Loucy (cell line): ENCODE data around the gene CCDC88C.

Experiments
- H2AFZ ChIP-seq: fragments of 200-600 bp; sonication (generic); 2 replicates; pipeline ENCODE4 v1.6.0; 2016; ENCODE audit warnings: antibody characterized with exemption, mild to moderate bottlenecking, low read length, moderate library complexity
- H3F3A ChIP-seq: fragments of 200-600 bp; 2 replicates; pipeline ENCODE4 v1.6.0; 2016; ENCODE audit warnings: antibody characterized with exemption, low read depth, mild to moderate bottlenecking
- H3K27me3 ChIP-seq: fragments of 200-600 bp; sonication (generic); 2 replicates; pipeline ENCODE4 v1.6.1; 2014; ENCODE audit warnings: low read length, mild to moderate bottlenecking; ENCODE audit not compliant: insufficient read depth, poor library complexity, severe bottlenecking
- H3K36me3 ChIP-seq: fragments of 200-600 bp; sonication (generic); 2 replicates; pipeline ENCODE4 v1.6.1; 2016; ENCODE audit warnings: low read length; ENCODE audit not compliant: insufficient read depth
- H3K4me1 ChIP-seq: fragments of 200-600 bp; sonication (generic); 2 replicates; pipeline ENCODE4 v1.5.1; 2014; ENCODE audit warnings: low read length, mild to moderate bottlenecking; ENCODE audit not compliant: insufficient read depth, poor library complexity, severe bottlenecking
- H3K4me2 ChIP-seq: fragments of 200-600 bp; sonication (generic); 2 replicates; pipeline ENCODE4 v1.6.0; 2014; ENCODE audit warnings: antibody characterized with exemption, low read length, low read depth, mild to moderate bottlenecking; ENCODE audit not compliant: poor library complexity, severe bottlenecking
- H3K4me3 ChIP-seq: fragments of 200-600 bp; sonication (generic); 2 replicates; pipeline ENCODE4 v1.5.1; 2014; ENCODE audit warnings: low read length, mild to moderate bottlenecking, mixed read lengths; ENCODE audit not compliant: poor library complexity, severe bottlenecking
- H3K79me2 ChIP-seq: fragments of 200-600 bp; sonication (generic); 2 replicates; pipeline ENCODE4 v1.6.1; 2014; ENCODE audit warnings: low read length; ENCODE audit not compliant: insufficient read depth
- H3K9ac ChIP-seq: fragments of 200-600 bp; sonication (generic); 2 replicates; pipeline ENCODE4 v1.6.0; 2014; ENCODE audit warnings: mild to moderate bottlenecking, low read depth, low read length, moderate library complexity; ENCODE audit not compliant: poor library complexity, severe bottlenecking
- H3K9me2 ChIP-seq: fragments of 200-600 bp; sonication (generic); replicated peaks from 2 replicates; pipeline ENCODE4 v1.6.1; 2016; ENCODE audit warnings: low read depth, low read length, mixed read lengths
- H3K9me3 ChIP-seq: fragments of 200-600 bp; sonication (generic); 2 replicates; pipeline ENCODE4 v1.6.1; 2014; ENCODE audit warnings: mild to moderate bottlenecking, antibody characterized with exemption, low read length, low read depth; ENCODE audit not compliant: insufficient read depth
- H4K20me1 ChIP-seq: fragments of 200-600 bp; sonication (generic); 2 replicates; pipeline ENCODE4 v1.6.0; 2014; ENCODE audit warnings: antibody characterized with exemption, low read length, mild to moderate bottlenecking; ENCODE audit not compliant: insufficient read depth, poor library complexity, severe bottlenecking
- CTCF ChIP-seq: fragments of 200-600 bp; sonication (generic); conservative IDR thresholded peaks from 2 replicates; pipeline ENCODE4 v1.5.1; 2014; ENCODE audit warnings: mild to moderate bottlenecking, antibody characterized with exemption, low read length
- EZH2phosphoT487 ChIP-seq: fragments of 200-600 bp; IDR thresholded peaks from 2 replicates; pipeline ENCODE4 v1.6.1; 2018; ENCODE audit warnings: antibody characterized with exemption, mild to moderate bottlenecking, moderate library complexity, borderline replicate concordance

The CCDC88C gene

GRCh38 chr14:91258011-91258618 is 159.5 kb downstream of the CCDC88C start:
- Histone ChIP-seq H3K27me3 (no peaks in the 10 kb centered on the region), H3K9me3 (no peaks in the 10 kb centered on the region), H3K4me3 (no peak overlapping the region), H2AFZ (no peak overlapping the region), H3K79me2 (no peaks in the 10 kb centered on the region), H3K9me2 (no peaks in the 10 kb centered on the region), H4K20me1 (no peaks in the 10 kb centered on the region), H3K4me2 (no peak overlapping the region), H3K4me1 (peaks cover 46% of the 10 kb centered on the region), H3K36me3 (no peaks in the 10 kb centered on the region), H3K9ac (no peak overlapping the region), H3F3A (no peaks in the 10 kb centered on the region)
- TF ChIP-seq EZH2phosphoT487, result no peak

- Histone ChIP-seq H2AFZ (peak overlapping the region; percentile 2), H3K4me1 (peaks cover 52% of the 10 kb centered on the region), H3K27me3 (no peaks in the 10 kb centered on the region), H3K9me2 (no peaks in the 10 kb centered on the region), H3K4me3 (no peak overlapping the region), H3F3A (no peaks in the 10 kb centered on the region), H3K9ac (peak overlapping the region; percentile 15), H3K36me3 (no peaks in the 10 kb centered on the region), H4K20me1 (no peaks in the 10 kb centered on the region), H3K4me2 (no peak overlapping the region), H3K9me3 (no peaks in the 10 kb centered on the region), H3K79me2 (no peaks in the 10 kb centered on the region)
- TF ChIP-seq EZH2phosphoT487 (no peak), CTCF (no peak)
Measured at GRCh38 chr14:91257328-91258010, 160.2 kb downstream of the CCDC88C start.

- no peak overlapping the region for H3K9ac ChIP-seq
- H4K20me1 ChIP-seq, result no peaks in the 10 kb centered on the region
Measured at GRCh38 chr14:91256661-91257060, 161.0 kb downstream of the CCDC88C start.

More at GRCh38 chr14:91256661-91257060, 161.0 kb downstream of the CCDC88C start:
- no peaks in the 10 kb centered on the region for H3F3A ChIP-seq
- peaks cover 57% of the 10 kb centered on the region for H3K4me1 ChIP-seq
- H3K4me2 ChIP-seq, result no peak overlapping the region
- H3K4me3 ChIP-seq, result no peak overlapping the region
- no peak overlapping the region for H2AFZ ChIP-seq
- no peaks in the 10 kb centered on the region for H3K9me2 ChIP-seq
- TF ChIP-seq CTCF, result no peak
- no peak for TF ChIP-seq EZH2phosphoT487
- H3K36me3 ChIP-seq, result no peaks in the 10 kb centered on the region
- H3K79me2 ChIP-seq, result no peaks in the 10 kb centered on the region
- H3K27me3 ChIP-seq, result no peaks in the 10 kb centered on the region
- H3K9me3 ChIP-seq, result no peaks in the 10 kb centered on the region
